GM12891 (cell line): ENCODE measurements around the gene SETBP1.

Experiments
- POLR2A ChIP-seq: IDR thresholded peaks from 2 replicates; pipeline ENCODE4 v1.6.1; 2011; ENCODE audit warnings: low read depth, low read length, control low read depth
- POLR2AphosphoS5 ChIP-seq: IDR thresholded peaks from 2 replicates; pipeline ENCODE4 v1.6.1; 2011; ENCODE audit warnings: low read depth, low read length, control low read depth
- POU2F2 ChIP-seq: IDR thresholded peaks from 2 replicates; pipeline ENCODE4 v1.6.1; 2011; ENCODE audit warnings: low read depth, mild to moderate bottlenecking, control low read depth, low read length, moderate library complexity
- TAF1 ChIP-seq: IDR thresholded peaks from 2 replicates; pipeline ENCODE4 v1.6.1; 2011; ENCODE audit warnings: low read depth, low read length, control low read depth

DNA sequence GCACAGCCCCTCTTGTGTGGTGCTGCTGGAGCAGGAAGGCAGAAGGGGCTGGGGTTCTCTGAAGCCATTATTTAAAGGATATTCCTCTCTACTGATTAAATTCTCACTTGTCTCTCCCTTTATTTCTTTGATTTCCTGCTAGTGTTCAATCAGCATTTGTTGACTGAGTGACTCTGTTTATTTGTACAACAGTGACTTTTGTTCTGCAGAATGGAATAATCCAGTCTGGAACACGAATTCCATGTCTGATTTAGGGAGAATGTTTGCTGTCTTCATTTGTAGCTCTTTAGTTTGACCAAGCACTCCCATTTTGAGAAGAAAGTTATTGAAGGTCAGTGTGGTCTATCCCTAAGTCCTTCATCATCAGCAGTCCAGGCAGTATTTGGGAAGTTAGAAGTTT lies 141.2 kb downstream of the SETBP1 start:
- TF ChIP-seq POLR2A: no peak
- no peak for TF ChIP-seq TAF1
- no peak for TF ChIP-seq POLR2AphosphoS5
- TF ChIP-seq POU2F2: no peak
